HG03442 (cell line): ENCODE measurements around the gene WBP1L.
"Not testable (repeated sequence)": the region's sequence is repeated elsewhere in the genome, so short reads cannot be mapped to it uniquely, and the experiment has no call there.

ENCODE experiments used
- ATAC-seq: cut with Tn5 transposase; IDR thresholded peaks from one replicate; pipeline ENCODE4 v1.9.1; 2021; ENCODE audit warnings: mild to moderate bottlenecking, moderate library complexity; ENCODE audit not compliant: unreplicated experiment

WBP1L gene

DNA sequence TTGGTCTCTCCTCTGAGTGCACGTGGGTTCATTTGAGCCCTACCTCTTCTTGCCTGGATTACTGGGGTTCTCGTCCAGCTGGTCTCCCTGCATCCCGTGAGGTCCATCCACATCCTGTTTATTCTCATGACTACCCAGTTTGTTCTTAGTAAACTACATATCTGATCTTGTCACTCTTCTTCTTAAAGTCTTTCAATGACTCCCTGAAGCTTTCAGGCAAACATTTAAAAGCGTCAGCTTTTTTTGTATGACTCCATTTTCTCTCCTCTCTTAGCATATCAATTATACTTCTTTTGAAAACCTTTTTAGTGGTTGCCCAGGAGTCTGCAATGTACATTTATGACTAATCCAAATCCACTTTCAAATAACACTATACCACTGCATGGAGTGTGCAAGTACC, 21.8 kb upstream of the WBP1L start:
- no peak for ATAC-seq

DNA sequence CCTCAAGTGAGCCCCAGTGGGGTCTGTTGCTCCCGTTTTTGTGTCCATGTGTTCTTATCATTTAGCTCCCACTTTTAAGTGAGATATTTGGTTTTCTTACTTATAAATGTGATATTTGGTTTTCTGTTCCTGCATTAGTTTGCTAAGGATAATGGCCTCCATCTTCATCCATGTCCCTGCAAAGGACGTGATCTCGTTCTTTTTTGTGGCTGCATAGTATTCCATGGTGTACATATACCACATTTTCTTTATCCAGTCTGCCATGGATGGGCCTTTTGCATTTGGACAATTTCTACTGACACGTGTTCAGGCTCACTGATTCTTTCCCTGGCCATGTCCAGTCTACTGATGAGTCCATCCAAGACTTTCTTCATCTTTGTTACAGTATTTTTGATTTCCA, 19.8 kb upstream of the WBP1L start:
- no peak for ATAC-seq

DNA sequence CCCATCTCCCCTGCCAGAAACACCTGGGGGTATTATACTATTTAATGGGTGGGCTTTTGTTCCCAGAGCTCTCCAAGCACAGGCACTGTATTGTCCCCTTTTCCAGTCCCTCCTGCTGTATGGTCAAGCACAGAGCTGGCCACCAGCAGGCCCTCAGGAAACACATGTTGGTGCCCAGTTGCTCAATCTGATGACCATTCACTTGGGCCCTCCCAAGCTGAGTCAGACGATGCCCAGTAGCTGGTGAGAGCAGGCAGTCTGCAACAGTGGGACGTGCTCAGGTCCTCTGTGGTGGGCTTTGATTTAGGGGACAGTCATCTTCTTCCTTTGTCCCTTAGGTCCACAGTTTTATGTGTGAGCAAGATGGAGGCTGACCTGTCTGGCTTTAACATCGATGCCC, 17.5 kb upstream of the WBP1L start:
- no peak for ATAC-seq

DNA sequence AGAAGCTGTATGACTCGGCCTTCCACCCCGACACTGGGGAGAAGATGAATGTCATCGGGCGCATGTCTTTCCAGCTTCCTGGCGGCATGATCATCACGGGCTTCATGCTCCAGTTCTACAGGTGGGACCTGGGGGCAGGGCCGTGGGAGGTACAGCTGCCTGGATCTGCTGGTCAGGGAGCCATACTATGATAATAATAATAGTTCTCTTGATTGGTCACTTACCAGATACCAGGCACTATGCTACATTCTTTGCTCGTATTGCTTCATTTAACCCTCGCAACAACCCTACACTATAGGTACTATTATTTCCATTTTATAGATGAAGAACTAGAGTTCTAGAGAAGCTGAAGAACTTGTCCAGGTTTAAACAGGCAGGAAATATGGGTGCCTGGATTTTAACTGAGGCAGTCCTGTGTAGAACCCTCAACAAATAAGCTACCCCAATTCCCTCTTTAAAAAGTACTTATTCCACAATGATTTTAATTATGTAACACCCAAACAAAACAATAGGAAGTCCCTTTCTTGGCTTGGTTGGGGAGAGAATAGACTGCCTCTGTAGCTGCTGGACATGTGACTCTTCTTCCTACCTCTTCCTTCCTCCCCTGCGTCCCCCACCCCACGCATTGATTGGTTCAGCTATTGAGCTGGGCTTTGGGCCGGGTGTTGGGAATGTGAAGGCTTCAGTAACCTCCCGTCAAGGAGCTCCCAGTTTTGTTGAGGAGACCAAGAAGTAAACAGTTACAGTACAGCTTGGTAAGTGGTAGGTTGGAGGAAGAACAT, 16.5 kb upstream of the WBP1L start:
- no peak for ATAC-seq

DNA sequence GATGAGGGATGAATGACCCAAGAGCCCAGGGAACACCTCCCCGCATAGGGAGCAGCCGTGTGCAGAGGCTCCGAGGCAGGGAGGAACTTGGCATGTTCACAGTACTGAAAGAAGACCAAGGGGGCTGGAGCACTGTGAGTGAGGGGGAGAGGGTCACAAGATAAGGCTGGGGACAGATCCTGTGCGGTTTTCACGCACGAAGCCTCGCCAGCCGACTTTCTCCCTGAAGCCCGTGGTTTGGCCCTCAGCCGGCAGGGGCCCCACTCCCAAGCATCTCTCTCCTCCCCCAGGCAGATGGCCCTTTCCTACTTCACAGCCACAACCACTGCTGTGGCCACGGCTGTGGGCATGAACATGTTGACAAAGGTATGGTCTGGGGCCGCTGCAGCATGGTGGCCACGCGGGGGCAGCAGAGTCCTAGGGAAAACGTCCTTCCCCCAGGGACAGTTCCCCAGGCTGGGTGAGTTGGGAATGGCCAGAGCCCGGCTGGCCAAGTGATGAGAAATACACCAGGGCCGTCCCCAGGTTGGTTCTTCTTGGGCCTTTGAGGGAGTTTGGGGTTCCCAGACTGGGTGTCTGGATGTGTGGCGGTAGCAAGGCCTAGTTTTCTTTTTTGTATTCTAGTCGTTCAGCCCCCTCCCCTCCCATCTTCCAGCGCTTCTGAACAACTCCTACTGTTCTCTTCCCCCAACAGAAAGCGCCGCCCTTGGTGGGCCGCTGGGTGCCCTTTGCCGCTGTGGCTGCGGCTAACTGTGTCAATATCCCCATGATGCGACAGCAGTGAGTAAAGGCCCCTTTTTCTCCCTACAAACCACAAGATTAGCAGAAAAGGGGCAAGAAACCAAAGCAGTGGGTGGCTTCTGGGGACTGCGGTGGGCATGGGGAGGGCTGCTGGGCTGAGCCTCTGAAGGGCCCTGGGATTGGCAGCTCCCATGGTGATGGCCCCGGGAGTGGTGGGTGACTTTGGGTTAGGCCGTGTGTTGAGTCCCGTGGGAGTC, 14.4 kb upstream of the WBP1L start:
- no peak for ATAC-seq

DNA sequence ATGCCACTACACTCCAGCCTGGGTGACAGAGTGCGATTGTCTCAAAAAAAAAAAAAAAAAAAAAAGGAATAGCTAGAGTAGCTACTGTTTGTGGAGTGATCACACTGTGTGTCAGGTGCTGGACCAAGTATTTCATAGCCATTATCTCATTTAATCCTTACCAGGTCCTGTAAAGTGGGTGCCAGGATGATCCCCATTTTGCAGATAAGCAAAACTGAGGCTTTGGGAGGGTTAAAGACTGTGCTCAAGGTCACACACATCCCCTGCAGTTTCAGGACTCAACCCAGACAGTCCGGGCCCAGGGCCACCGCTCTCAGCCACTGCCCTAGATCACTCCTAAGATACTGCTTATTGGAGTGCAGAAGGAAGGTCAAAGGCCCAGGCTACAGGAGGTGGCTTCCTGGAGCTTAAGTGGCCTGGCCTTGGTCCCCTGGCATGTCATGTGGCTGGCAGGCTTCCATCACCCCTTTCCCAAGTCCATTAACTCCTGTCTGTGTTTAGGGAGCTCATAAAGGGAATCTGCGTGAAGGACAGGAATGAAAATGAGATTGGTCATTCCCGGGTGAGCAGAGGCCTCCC, 12.4 kb upstream of the WBP1L start:
- no peak for ATAC-seq

DNA sequence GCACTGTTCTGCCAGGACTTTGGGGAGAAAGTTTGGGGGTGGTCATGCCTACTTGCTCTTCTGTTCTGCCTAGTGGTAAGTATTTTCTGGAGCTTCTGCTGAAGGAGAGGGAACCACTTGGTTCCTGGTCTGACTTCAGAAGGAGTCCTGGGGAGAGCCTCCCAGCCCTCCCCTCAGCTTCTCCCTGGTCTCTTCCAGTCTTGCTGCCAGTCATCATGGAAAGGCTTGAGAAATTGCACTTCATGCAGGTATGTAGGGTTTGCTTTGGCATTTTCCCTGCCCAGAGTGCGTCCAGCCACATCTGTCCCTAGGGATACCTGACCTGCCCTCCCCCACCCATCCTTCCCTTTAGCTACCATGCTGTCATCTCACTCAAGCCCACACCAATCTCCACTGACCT, 11.1 kb upstream of the WBP1L start:
- no peak for ATAC-seq

DNA sequence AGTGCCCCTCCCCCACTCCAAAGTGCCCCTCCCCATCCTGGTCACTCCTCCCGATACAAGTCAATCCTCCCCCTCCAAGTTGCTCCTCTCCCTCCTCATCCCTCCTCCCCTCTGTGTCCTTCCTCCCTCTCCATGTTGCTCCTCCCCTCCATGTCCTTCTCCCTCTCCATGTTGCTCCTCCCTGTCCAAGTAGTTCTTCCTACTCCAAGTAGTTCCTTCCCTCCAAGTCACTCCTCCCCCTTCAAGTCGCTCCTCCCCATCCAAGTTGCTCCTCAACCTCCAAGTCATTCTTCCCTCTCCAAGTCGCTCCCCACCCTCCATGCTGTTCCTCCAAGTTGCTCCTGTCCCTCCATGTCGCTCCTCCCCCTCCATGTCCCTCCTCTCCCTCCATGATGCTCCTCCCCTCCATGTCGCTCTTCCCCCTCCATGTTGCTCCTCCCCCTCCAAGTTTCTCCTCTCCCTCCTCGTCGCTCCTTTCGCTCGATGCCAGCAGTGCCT, 8.6 kb upstream of the WBP1L start:
- no peak for ATAC-seq

DNA sequence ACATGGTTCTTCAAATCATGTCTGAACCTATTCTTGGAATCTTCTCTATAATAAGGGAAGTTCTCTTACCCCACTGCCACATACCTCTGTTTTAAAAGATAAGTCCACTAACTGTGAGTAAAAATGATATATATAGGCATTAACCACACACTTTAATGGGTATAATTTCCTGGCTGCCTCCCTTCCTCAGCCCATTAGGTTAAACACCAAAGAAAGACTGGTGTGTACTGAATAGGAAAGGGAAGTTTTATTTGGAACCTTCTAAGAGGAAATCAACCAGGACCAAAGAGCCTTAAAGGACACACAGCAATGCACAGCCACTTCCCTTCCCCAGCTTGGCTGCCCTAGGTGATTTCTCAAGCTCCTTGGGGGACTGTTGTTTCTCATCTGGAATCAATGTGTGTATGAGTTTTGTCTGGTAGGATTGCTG, 5.0 kb upstream of the WBP1L start:
- ATAC-seq = no peak

DNA sequence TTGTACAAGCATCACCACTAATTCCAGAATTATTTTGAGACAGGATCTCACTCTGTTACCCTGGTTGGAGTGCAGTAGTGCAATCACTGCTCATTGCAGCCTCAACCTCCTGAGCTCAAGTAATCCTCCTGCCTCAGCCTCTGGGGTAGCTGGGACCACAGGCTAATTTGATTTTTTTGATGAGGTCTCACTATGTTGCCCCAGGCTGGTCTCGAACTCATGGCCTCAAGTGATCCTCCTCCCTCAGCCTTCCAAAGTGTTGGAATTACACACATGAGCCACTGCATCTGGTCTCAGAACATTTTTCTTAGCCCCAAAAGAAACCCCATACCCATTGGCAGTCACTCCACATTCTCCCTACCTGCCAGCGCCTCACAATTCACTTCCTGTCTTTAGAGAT, 3.5 kb upstream of the WBP1L start:
- no peak for ATAC-seq

DNA sequence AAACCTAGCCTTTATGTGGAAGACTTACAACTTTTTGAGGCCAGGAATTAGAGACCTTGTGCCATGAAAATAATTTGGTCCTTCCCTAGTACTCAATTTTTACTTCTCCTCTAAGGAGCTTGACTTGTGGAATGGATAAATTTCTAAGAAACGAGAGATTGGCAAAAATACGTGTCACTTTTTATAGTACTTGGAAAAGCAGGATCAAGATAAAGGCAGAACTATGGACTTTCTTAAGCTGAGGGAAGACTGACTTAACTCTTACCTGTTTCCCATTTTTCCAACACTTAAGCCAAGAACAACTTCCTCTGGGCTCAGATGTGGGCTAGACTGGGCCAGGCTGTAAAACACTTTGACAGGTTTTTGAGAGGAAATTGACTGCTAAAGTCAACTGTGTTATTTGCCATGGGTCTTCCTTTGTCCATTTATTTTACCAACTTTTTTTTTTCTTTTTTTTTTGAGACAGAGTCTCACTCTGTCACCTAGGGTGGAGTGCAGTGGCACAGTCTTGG, 2.0 kb upstream of the WBP1L start:
- no peak for ATAC-seq

DNA sequence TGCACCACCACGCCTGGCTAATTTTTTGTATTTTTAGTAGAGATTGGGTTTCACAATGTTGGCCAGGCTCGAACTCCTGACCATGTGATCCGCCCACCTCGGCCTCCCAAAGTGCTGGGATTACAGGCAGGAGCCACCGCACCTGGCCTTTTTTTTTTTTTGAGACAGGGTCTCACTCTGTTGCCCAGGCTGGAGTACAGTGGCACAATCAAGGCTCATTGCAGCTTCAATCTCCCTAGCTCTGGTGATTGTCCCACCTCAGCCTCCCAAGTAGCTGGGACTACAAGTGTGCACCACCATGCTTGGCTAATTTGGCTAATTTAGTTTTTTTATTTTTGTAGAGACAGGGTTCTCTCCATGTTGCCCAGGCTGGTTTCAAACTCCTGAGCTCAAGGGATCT, 1.4 kb upstream of the WBP1L start:
- ATAC-seq = not testable (repeated sequence)

DNA sequence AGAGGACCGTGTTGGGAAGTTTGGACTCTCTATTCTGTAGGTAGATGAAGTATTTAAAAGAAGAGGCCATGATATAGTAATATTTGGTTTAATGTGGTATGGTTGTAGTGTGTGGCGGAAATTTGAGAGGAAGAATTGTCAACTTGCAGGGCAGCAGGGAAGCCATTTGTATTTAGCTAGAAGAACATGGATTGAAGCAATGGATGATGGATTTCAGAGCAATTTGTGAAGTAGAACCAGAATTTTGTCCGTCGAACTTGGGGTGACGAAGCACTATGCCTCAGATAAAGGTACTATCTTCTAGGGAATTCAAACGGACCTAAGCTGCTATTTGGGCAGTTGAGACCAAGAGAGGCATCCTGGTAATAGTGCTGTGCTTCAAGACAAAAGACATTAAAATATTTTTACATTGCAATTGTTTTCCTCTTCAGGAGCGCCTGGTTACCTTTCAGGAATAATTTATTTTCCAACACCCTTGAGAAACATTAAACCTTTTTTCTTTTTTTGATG, 615 bp upstream of the WBP1L start:
- ATAC-seq = no peak

DNA sequence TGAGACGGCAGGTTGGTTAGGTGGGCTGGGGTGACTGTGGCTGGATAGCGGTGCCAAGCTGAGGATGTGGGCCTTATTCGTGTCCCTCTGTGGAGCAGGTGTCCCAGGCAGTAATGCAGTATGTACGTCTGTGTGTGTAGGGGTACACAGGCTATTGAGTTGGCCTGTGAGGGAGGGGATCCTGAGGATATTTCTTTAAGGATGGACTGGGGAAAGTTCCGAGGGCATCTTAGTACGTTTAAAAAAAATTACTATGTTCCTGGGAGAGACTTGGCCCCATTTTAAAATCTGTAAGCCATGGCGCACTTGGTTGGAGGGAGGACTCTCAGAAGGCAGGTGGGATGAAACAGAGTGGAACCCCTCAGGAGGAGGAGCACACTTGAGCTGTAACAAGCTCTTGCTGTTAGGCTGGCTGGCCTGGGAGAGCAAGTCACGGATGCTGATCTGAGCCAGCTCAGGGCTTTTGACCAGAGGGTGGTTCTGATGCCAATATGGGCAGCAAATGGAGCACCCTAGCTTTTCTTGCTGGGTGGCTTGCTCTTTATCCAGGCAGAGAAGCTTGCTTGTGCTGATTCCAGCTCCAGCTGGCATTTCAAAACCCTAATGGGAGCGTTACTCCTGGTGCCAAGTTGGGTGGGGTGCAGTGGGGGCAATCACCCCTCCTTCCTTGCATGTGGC, 765 bp downstream of the WBP1L start:
- no peak for ATAC-seq

DNA sequence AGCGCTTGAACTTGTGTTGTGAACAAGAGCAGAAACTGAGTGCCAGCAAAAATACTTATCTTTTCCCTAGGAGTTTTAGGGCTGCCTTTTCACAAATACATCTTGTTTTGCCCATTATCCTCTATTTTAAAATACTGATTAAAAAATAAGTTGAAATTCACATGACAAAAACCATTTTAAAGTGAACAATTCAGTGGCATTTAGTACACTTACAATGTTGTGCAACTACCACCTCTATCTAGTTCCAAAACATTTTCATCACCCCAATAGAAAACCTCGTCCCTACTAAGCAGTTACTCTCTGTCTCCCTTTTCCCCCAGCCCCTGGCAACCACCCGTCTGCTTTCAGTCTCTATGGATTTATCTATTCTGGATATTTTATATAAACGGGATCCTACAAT, 1.4 kb downstream of the WBP1L start:
- ATAC-seq = no peak

DNA sequence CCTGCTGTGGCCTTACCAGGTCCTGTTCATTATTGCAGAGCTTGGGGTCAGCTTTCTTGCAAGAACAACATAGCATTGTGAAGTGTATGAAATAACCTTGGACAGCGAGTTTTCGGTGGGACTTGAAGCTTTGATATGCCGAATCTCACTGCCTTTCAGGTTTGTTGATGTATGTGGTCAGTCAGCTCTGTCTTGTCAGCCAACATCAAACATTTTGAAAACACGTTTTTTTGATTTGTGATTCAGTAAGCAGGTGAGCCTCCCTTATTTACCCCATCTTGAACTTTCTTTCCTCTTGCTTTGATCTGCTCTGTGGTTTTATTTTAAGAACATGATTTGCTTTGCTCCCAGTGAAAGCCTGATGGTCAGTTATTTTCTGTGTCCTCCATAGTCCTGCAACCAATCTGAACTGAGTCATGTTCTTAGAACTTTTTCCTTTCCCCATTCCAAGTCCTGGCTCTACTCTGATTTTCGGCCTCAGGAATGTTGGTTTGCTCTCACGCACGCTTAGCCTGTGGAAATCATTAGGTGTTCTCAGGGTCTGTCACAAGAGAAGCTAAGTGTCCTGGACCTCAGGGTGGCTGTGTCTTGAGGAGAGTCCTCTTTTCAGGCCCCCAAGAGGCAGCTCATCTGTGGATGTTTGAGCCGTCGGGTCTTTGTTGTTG, 8.7 kb downstream of the WBP1L start:
- ATAC-seq = no peak

DNA sequence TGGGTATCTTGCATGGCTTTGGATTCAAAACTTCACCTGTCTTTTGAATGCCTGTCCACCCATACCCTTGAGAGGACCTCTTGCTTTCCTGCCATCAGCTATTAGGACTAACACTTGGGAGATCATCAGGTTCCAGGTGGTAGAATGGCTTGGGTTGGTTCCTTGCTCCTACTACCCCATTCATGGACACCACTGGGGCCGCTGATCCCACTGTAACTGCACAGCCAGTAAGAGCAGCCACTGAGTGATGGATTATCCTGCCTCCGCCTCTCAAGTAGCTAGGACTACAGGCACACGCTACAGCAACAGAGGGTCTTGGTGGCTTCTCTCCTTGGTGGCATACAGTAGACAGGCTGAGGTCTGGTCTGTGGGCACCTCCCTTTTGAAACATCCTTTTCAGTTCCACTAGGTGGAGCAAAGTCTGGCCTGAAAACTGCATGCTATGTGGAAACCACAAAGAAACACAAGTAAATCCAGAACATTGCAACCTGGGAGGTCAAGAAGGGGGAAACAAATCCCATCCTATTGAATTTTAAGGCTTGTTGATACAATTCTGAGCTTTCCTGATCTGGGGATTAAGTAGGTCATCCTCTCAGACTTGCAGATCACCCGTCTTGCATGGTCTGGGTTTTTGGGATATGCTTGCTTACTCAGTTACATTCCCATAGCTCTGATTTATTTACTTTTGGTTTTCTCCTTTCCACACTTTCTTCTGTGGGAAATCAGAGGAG, 9.4 kb downstream of the WBP1L start:
- ATAC-seq = no peak

DNA sequence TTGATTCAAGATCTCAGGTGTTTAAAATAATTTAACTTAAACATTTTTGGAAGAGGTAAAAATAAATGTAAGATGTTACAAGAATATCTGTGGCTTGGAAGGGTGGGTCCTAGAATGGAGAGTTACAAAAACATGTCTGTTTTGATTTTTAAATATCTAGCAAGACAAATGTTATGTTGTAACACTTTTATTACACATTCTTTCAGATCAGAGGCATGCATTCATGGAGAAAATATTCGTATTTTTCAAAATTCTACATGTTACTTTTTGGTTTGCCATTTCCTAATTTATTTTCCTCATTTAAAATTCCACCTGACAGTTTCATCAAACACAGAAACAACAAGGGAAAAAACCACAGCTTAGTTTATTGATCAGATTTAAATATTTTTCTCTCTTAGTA, 10.0 kb downstream of the WBP1L start:
- no peak for ATAC-seq

DNA sequence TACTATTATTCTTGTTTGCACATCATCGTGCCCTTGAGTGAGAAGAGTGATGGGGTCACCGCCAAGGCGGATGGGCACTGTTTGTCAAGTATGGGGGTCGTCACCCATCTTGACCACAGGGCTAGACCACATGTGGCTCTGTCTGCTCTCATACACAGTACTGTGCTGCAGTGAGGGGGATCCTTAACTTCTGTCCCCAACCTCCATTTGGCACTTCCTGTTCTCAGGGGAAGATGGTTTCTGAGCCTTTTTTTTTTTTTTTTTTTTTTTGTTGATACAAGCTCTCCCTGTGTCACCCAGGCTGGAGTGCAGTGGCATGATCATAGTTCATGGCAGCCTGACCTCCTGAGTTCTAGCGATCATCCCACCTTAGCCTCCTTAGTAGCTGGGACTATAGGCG, 13.6 kb downstream of the WBP1L start:
- no peak for ATAC-seq
